Measurements from ENCODE around the gene GRPR. TPM values are rescaled to one million over a fixed set of nuclear protein-coding genes. Genes with fewer than 3 reads are reported as not detected.

GRPR gene
- total RNA-seq, 2 experiments from 2014 or later, result not detected

GRCh38 chrX:16162391-16162790 lies 39.0 kb downstream of the GRPR start:
- intact Hi-C loops (cut with micrococcal nuclease), result no loop called here
- H3K4me1 Mint-ChIP-seq (ENCODE audit: low read depth), result no peaks in the 10 kb centered on the region
- no peak overlapping the region for H3K4me3 Mint-ChIP-seq
- DNase-seq (no peak), ATAC-seq (no peak)
- no peak for TF ChIP-seq CTCF (IDR thresholded peaks at IDR 0.05)
- H3K27ac Mint-ChIP-seq, result no peak overlapping the region
- CTCF ChIA-PET, result no interaction called here
- H3K9me3 Mint-ChIP-seq, result no peaks in the 10 kb centered on the region
- H3K36me3 Mint-ChIP-seq (ENCODE audit: low read depth), result no peaks in the 10 kb centered on the region
- POLR2A ChIA-PET, result no interaction called here
- H3K27me3 Mint-ChIP-seq, result peaks cover 4% of the 10 kb centered on the region

- no peak overlapping the region for H3K27ac Mint-ChIP-seq
- no peaks in the 10 kb centered on the region for H3K4me1 Mint-ChIP-seq (ENCODE audit: low read depth)
- intact Hi-C loops (cut with micrococcal nuclease), result no loop called here
- no peaks in the 10 kb centered on the region for H3K9me3 Mint-ChIP-seq
- H3K4me3 Mint-ChIP-seq, result no peak overlapping the region
- CTCF ChIA-PET, result no interaction called here
- no peaks in the 10 kb centered on the region for H3K36me3 Mint-ChIP-seq (ENCODE audit: low read depth)
- H3K27me3 Mint-ChIP-seq, result peaks cover 5% of the 10 kb centered on the region
- DNase-seq (no peak), ATAC-seq (no peak)
- TF ChIP-seq CTCF (IDR thresholded peaks at IDR 0.05), result no peak
- POLR2A ChIA-PET, result no interaction called here
These were observed 41.4 kb downstream of the GRPR start for GRCh38 chrX:16164748-16165147.

GRCh38 chrX:16167181-16167580 lies 43.8 kb downstream of the GRPR start, which contains the start of gene MAGEB17:
Gene MAGEB17, plus strand, starts transcription at chrX:16167481. Its CDS starts 2,902 bp downstream, at chrX:16170383.
- no peak for DNase-seq
- CTCF ChIA-PET, result no interaction called here
- H3K27me3 Mint-ChIP-seq, result peaks cover 2% of the 10 kb centered on the region

GRCh38 chrX:16171039-16171438 lies 47.7 kb downstream of the GRPR start:
- H3K4me3 Mint-ChIP-seq, result no peak overlapping the region
- H3K4me1 Mint-ChIP-seq (ENCODE audit: low read depth), result no peaks in the 10 kb centered on the region
- ATAC-seq (no peak), DNase-seq (no peak)
- TF ChIP-seq CTCF (IDR thresholded peaks at IDR 0.05), result no peak
- no peaks in the 10 kb centered on the region for H3K9me3 Mint-ChIP-seq
- no peak overlapping the region for H3K27ac Mint-ChIP-seq
- H3K36me3 Mint-ChIP-seq (ENCODE audit: low read depth), result no peaks in the 10 kb centered on the region
- ChIA-PET CTCF (no interaction called here), POLR2A (no interaction called here)
- peaks cover 5% of the 10 kb centered on the region for H3K27me3 Mint-ChIP-seq
- intact Hi-C loops (cut with micrococcal nuclease), result no loop called here

More at GRCh38 chrX:16167181-16167580, 43.8 kb downstream of the GRPR start, which contains the start of gene MAGEB17:
- Mint-ChIP-seq H3K36me3 (ENCODE audit: low read depth) (no peaks in the 10 kb centered on the region), H3K4me3 (no peak within 1 kb of the TSS), H3K4me1 (ENCODE audit: low read depth) (no peaks in the 10 kb centered on the region), H3K9me3 (no peaks in the 10 kb centered on the region), H3K27ac (no peak within 1 kb of the TSS)
- no peak for TF ChIP-seq CTCF (IDR thresholded peaks at IDR 0.05)
- no peak for ATAC-seq
- intact Hi-C loops (cut with micrococcal nuclease), result no loop called here
- POLR2A ChIA-PET, result no interaction called here

- peaks cover 5% of the 10 kb centered on the region for H3K27me3 Mint-ChIP-seq
- no peaks in the 10 kb centered on the region for H3K36me3 Mint-ChIP-seq (ENCODE audit: low read depth)
- ATAC-seq, result no peak
- DNase-seq, result no peak
- intact Hi-C loops (cut with micrococcal nuclease), result no loop called here
- CTCF ChIA-PET, result no interaction called here
- POLR2A ChIA-PET, result no interaction called here
- H3K4me3 Mint-ChIP-seq, result no peak overlapping the region
- no peak overlapping the region for H3K27ac Mint-ChIP-seq
- TF ChIP-seq CTCF (IDR thresholded peaks at IDR 0.05), result no peak
- H3K4me1 Mint-ChIP-seq (ENCODE audit: low read depth), result no peaks in the 10 kb centered on the region
- no peaks in the 10 kb centered on the region for H3K9me3 Mint-ChIP-seq
These were observed 48.6 kb downstream of the GRPR start for GRCh38 chrX:16171944-16172343.
